Stimulated activated CD4-positive, alpha-beta T cell treated with anti-CD3 and anti-CD28 coated beads, Interleukin-4, amount 100 ng/mL, for 48 hours (primary cell): ENCODE measurements around the gene OPN3.
A peak's percentile ranks its signal among the peaks of the same experiment; 100 is the strongest.

Experiments
- DNase-seq, 2 donors: peaks; one replicate each; pipeline ENCODE4 v3.0.0-alpha.2; 2020; ENCODE audit warnings: low read depth in 2 of 2

OPN3 gene

DNA sequence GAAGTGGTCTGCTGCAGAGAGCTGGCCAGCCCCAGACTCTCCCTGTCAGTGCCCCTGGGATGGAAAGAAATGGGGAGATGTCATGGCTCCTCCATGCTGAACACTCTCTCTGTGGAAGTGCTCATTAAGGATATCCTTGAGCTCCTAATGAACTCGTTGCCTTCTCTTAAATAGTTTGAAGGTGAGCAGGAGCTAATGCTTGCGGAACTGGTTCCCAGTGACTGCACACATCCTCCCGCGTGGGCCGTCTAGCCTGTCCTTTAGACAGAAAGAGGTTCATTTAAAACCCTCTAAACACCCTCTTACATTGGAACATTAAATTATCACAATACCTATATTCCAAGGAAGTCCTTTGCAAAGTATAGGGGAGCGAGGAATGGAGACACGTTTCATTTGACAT lies 6.0 kb upstream of the OPN3 start:
- no peak for DNase-seq

DNA sequence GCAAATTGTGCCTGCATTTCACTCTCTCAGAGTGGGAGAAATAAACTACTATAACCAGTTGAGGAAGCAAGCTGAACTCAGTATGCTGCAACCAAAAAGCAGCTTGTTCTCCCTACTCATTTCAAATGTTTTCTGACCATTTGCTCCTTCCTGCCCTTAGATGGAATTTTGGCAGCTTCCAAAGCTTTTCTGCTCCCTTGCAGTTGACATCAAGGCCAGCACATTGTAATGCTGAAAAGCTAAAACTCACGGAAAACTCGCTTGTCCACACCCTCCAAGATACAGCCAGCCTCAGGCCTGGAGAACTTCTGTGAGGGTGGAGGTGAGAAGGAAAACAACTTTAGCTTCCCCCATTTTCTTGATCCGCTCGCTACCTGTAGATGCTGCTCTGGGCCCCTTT lies 5.0 kb upstream of the OPN3 start:
- DNase-seq = no peak

DNA sequence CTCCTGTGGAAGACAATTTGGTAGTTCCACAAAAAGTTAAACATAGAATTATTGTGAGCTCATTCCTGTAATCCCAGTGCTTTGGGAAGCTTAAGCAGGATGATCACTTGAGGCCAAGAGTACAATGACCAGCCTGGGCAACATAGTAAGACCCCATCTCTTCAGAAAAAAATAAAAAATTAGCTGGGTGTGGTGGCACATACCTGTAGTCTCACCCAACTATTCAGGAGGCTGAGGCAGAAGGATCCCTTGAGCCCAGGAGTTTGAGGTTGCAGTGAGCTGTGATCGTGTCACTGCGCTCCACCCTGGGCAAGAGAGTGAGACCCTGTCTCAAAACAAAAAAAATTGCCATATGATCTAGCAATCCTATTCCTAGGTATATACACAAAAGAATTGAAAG lies 4.1 kb upstream of the OPN3 start:
- DNase-seq = no peak

DNA sequence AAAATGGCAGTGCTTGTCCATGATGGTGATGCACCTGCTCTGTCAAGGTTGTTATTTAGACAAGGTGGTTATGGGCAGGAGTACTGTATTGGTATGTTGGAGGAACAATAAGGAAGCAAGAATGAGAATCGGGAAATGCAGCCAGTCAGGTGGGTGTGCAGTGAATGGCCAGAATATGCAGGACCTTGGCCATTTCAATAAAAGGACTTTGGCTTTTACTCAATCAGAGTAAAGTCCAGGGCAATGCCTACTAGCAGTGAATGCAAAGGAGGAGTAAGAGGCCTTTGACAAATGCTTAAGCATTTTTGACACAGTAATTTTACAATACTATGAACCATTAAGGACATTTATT lies 2.4 kb upstream of the OPN3 start:
- no peak for DNase-seq

DNA sequence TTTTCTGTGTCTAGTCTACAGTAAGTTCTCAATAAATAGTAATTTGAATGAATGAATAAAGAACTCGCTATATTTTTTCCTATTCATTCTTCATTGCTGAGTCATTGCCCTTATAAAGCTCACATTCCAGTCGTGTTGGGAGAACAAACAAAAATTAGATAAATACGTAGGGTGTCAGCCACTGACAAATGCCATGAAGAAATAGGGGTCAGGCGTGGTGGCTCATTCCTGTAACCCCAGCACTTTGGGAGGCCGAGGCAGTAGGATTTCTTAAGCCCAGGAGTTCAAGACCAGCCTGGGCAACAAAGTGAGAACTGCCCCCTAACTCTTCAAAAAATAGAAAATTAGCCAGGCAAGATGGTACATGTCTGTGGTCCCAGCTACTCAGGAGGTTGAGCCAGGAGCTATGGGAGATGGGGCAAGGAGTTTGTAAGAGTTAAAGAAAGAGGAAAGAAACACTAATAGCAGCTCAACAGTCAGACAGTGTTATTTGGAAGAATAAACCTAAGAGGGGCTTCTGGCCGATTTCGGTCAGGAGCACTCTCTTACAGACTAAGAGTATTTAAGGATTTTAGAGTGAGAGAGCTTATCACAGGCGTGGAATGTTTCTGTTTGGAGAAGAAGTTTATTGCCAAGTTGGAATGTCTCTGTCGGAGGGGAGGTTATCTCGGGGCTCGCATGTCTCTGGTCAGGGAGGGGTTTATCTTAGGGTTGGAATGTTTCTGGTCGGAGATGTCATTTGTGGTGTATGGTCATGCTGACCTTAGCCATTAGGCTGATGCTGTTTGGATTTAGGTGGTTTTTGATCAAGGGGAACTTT lies 1.8 kb upstream of the OPN3 start:
- no peak for DNase-seq

DNA sequence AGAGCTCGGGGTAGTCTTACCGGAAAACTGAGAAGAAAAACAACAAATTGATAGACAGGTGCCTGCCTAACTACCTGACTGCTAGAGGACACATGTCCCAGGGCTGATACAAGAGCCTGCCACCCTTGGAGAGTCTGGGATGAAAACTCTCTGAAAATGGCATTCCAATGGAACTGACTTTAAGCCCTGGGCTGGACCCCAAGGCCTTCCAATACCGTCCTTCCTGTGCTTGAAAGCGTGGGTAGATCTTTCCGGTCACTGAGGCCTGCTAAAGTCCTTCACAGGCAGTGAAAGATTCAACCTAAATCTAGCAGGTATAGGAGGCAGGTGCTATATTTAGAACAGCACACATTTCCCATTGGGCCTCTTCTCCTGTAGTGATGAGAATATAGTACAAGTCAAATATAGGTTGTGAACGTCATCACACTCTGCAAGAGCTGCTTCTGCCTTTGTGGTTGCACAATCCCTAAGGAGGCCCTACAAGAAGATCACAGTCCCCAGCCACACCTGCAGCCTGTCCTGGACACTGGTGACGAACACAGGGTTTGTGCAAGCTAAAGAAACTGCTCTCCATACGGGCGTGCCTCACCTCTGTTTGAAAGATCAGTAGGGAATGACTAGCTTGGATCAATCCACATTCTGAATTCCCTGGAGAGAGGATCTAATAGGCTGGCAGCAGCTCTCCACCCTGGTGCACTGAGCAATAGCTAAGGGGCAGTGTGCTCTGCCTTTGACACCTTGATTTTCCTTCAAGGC lies 876 bp upstream of the OPN3 start:
- no peak for DNase-seq

DNA sequence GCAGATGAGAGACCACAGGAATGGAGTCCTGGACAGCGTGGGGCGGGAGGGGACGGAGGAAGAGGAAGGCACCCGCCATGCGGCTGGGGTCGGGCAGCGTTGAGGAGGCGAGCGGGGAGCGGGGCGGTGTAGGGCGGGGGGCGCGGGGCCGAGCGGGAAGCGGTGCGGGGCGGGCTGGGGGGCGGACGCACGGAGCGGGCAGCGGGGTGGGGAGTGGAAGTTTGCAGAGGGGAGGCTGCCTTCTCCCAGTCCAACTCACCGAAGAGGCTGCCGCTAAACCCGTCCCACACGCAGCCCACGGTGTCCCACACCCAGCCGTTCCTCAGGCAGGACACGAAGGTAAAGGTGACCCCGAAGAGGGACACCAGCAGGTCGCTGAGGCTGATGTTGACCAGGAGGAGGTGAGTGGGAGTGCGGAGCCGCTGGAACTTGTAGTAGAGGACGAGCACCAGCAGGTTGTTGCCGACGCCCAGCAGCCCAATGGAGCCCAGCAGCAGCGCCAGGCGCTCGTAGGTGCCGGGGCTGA lies 483 bp downstream of the OPN3 start:
- peak; percentile 6 to 30 for DNase-seq

DNA sequence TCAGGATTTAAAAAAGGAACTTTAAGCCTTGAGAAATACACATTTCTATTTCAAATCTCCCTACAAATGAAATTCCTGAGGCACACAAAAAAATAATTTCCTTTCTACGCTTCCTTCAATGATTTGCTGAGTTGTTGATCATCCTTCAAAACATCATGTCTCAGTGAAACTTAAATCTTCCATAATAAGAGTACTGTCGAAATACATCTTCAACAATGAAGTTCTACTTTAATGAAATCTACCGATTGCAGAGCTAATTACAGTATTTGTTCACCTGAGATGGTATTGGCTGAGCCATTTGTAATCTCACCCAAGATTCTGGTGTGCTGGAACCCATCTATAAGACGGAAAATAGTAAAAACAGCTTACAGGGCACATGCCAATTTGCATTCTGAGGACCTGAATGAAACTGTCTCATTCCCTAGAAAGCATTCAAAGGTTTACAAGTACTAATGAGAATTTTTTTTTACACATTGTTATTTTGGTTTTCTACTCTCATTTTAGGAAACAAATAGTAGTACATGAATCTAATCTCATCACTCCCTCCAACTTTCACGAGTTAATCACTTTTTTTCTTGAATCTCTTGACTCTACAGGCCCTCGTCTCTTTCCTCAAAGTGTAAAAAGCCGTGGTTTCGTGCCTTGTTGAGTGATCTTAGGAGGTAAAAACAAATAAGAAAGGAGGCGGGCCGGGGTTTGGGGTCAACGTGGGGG lies 1.1 kb downstream of the OPN3 start:
- no peak for DNase-seq

DNA sequence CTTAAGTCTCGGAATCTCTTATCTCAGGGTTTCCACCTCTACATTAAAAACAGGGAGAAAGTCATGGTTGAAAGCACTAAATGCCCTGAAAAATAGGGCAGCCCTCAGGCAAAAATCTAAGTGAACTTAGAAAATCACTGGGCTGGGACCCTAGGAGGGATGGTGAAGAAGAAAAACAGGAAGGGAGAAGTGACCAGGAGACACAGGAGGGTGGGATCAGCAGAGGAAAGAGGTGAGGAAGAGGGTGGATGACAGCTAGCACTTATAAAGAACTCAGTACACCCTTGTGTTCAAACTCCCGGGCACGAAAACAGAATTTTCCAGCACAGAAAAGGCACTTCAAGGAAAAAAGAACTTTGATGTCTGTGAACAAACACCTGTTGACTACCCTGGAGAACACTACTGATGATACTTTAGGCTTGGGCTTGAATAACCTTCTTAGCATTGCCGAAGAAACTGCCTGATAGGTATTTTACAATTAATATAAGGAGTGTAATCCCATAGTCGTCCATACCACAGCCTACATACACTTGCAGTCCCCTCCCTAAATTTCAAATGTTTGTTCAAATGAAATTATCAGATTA lies 2.0 kb downstream of the OPN3 start:
- no peak for DNase-seq

DNA sequence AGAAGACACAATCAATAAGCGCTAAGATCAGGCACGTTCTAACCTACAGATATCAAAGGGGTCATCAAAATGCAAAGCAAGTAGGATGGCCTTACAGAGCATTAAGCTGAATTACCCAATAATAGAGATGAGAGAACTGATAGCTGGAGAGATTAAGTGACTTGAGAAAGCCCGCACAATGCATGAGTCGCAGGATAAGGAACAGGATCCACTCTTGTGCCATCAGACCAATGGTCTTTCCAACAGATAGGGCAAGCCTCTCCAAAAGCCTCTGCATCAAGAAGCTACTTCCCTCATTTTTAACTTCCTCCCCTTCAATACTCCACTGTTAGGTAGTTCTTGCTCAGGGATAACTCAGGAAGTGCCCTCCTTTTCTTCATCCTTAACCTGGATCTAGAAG lies 2.6 kb downstream of the OPN3 start:
- no peak for DNase-seq

DNA sequence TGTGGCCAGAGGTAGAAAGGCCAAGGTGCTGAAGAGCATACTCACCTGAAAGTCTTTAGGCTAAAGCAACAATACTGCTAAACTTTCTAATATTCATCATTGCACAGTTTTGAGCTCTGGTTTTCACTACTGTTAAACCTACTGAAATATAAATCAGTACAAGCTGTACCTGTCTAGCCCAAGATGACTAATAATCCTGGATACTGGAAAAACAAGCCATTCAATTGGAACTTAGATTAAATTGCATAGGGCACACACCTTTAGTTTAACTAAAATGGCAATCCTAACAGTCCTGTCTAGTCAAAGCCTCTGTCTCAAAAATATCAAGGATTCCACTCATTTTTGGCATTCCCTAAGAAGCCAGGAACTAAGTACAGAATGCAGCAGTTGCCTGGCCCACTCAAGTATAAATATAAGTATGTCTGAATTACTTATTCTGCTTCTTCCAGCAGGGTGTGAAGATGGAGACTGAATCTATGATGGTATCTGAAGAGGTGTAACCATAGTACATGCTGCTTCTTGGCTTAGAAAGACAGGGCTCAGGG lies 3.1 kb downstream of the OPN3 start:
- DNase-seq = no peak

DNA sequence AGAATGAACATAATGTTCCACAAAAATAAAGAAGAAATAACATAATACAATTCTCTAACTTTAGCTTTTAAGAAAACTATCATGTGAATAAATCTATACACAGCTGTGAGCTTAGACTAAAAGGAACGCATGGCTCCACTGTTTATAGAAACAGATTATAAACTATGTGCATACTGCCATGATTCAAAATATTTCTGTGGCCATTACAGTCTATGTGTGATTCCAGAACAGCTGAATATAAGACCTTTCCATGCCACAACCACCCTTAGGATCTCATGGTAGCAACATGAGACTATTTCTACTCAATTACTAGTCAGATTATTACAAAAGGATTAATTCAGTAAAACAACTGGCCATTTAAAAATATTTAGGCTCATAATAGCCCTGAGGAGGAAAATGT lies 3.9 kb downstream of the OPN3 start:
- no peak for DNase-seq

DNA sequence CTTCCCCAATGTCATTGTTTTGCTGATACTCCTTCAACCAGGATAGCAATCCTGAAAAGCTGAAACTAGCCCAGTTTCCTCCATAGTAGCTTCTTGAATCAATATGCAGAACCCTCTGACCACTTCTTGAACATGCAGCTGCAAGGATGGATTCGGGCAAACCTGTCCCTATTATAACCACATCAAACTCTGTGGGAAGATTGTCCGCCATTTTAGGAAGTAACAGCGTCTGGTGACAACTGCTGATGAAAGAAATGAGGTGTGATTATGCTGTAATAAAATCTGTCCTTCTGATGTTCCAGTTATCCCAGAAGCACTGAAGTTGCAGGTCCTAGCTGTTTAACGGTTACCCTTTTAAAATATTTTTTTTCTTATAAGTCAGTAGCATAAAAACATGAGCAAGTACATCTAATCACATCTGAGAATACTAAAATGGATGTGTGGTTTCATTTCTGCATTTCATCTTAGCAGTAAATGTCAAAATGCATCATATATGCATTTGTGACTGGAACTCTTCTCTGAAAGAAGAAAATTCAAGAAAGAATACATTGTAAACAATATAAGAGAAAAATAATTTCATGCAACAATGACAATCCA lies 4.5 kb downstream of the OPN3 start:
- no peak for DNase-seq

DNA sequence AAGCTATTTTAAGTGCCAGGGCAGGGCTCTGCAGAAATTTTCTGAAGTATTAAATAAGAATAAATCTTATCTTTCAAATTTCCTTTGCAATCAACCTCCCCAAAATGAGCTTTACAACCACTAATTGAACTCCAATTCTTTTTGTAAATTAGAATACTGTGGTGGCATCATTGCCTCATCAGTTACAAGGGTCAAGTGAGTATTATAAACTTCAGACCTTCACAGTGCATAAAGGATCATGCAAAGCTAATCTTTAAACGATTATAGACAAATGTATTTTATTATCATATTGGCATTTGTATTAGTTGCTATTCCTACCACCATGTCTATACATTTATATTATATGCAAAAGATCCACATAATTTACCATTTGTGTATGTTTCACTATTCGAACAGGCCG lies 7.2 kb downstream of the OPN3 start:
- DNase-seq = no peak

DNA sequence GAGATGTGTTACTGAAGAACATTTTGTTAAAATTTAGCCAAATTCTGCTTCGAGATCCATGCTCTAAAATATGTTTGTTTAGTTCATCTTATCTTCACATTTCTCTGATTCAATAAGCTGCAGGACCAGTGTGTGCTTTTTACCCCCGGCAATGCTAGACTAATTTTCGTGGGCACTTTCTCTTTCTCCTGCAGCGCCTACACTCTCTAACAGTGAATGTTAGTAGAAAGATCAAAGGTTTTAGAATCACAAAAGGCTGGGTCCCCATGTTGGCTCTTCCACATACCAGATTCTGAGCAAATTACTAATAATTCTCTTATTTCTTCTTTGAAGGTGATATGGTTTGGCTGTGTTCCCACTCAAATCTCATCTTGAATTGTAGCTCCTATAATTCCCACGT lies 8.5 kb downstream of the OPN3 start:
- DNase-seq = no peak

DNA sequence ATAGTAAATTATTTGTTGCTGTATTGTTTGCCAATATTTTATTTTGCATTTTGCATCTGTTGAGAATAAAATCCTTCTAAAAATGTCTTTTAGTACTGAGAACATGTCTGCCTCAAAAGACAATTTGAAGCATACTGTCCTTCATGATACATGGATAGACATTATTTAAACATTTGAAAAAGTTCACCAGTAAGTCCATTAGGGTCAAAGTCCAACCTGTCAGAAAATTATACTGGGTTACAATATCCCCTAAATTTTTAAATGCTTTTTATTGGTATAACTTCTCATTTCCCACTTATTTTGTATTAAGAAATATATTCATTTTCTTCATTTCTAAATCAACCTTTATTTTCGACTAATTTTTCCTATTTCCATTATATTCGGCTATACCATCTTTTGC lies 9.3 kb downstream of the OPN3 start:
- DNase-seq = no peak

DNA sequence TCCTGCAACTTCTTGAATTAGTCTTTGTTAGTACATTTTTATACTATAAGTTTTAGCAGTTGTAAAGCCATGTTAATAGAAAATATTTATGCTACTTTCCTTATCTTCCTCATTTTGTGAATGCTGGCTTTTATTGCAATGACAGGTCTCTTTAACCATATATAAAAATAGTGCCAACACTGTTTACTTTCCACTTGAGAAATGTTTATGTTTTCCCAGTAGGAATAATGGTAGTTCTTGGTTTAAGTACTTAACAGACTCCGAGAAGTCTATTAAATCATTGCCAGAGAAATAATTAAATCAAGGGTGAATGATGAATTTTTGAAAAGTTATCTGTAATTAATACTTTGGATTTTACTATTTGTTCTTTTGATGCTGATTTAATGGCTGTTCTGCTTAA lies 9.7 kb downstream of the OPN3 start:
- DNase-seq = no peak

DNA sequence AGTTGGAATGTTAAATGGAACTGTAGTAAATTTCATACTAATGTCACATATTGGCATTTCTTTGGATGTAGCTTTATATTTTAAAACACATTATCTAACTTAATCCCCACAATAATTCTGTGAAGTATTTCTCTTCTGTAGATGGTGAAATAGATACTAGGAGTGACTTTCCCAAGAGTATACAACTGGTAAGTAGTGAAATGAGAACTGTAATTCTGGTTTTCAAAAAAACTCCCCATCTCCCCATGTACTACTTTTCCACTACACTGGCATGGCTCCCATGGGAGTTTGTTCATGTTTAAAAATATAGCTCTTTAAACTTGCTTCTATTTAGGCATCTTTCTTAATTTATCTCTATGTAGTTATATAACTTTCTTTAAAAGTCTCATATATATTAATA lies 10.2 kb downstream of the OPN3 start:
- DNase-seq = no peak

DNA sequence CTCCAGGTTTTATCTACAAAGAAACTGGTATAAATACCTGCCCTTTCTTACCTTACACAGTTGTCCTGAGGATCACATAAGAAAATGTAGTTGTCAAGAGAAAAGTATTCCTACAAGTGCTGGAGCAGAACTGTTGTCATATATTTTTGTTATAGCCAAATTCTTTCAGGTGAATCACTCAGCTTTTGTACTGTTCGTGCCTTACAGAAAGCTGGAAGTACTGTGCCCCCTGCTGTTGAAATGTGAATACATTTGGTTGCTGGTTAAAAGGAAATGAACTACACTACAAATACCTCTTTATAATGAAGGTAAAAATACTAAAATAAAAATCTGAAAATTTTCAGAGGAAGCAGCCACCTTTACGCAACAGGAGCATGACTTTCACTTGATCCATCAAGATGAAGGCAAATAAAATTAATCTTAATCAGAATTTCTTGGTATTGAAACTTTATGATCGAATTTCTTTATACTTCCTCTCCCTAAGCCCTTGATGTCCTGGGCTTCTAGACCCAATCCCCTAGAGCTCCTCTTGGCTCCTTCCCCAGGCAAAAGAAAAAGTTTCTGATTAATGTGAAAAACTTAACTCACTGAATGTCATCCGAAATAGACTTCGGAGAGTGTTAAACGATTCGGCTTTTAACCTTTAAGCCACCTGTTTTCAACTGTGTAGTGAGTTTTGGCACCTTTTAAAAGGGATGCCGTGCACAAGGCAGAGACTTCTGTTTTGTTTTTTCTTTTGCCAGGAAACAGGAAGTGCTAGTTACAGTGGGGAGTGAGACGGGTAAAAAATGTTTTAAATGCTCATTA lies 12.5 kb downstream of the OPN3 start:
- DNase-seq = peak in 1 of 2 donors; percentile 25

DNA sequence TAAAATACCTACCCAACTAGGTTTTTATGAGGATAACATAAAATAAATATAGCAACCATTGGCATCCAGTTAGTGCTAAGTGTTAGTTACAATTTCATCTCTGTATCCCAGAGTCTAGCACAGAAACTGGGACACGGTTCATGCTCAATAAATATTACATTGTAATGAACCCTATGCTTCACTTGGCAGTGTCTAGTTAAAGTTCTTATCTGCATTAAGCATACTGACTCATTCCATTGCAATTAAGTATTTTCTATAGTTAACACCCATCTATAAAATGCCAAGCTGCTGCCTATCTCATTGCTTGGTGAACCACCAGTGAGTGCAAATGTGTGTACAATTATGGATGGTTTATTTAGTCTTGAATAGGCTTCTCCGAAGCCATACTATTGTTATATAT lies 15.2 kb downstream of the OPN3 start:
- no peak for DNase-seq

DNA sequence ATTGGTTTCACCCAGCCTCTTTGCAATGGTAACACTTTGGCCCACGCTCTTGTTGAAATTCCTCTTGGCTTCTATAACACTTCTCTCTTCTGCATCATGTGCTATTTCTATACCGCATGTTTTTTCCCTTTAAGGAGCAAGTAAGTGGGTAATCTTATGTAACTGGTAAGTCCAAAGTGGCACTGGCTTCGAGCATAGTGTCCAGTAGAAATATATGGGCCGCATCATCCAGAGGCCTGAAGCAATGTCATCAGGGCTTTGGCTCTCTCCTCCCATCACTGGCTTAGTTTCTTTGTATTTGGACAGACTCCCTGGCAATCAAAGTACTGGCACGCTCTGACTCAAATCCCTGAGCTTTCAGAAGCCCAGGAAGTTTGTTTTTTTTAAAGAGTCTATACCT lies 17.5 kb downstream of the OPN3 start:
- no peak for DNase-seq
